GF-D8 (cell line): Measurements from ENCODE around the gene RIC8A.

ENCODE experiments used
- DNase-seq: peaks from one replicate; lab custom pipeline; 2025; lab: John Stamatoyannopoulos, UW

Gene RIC8A

GRCh38 chr11:250274-250673, 42.8 kb downstream of the RIC8A start:
- DNase-seq, result no peak

DNA sequence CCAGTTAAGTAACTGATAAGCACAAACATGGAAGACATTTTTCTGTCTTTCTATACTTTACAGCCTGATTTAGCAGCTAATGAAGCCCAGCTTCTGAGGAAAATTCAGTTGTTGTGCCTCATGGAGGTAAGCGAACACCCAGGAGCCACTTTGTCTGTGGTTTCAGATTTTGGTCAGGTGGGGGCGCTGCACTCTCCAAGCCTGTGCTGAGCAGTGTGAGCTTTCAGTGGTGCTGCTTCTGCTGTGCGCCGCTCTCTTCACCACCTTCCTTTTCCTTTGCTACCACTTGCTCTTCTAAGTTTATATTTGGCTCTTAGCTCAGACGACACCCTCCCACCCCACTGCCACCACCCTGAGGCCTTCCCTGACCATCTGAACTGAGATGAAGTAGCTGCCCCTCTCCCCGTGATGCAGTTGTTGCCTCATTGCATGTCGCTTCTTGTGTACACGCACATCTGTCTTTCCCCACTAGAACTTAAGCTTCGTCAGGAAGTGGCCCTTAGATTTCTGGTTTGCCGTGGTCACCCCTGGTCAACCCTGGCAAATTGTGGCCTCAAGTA, 43.3 kb downstream of the RIC8A start:
- no peak for DNase-seq

DNA sequence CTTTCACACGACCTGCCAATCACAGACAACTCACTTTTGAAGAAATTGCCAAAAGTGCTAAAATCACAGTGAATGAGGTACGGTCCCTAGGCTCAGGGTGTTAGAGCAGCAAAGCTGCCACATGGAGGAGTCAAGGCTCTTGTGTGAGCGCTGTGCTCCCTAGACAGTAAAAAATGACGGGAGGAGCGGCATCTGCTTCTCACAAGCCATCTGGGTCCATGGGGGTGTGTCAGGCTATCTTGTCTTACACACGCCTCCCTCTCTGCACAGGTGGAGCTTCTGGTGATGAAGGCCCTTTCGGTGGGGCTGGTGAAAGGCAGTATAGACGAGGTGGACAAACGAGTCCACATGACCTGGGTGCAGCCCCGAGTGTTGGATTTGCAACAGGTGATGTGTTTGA, 44.0 kb downstream of the RIC8A start:
- no peak for DNase-seq

DNA sequence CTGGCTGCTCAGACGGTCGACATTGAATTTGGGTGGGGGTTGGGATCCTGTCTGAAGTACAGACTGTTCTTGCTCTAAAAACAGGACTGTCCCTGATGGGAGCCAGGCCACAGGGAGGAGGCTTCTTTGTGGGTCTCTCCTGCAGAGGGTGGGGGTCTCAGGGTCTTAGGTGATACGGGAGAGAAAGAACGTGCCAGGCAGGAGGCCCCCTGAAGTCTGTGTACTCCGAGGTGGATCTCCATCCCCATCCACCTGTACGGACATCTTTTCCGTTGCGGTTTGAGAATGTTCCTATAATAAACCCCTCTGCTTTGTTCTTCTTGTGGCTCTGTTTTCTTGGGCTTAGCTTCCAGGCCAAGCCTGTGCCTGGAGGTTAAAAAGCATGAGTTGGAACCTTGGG, 45.2 kb downstream of the RIC8A start:
- DNase-seq, result no peak

- DNase-seq, result no peak
These were observed 45.8 kb downstream of the RIC8A start for GRCh38 chr11:253160-253885.

DNA sequence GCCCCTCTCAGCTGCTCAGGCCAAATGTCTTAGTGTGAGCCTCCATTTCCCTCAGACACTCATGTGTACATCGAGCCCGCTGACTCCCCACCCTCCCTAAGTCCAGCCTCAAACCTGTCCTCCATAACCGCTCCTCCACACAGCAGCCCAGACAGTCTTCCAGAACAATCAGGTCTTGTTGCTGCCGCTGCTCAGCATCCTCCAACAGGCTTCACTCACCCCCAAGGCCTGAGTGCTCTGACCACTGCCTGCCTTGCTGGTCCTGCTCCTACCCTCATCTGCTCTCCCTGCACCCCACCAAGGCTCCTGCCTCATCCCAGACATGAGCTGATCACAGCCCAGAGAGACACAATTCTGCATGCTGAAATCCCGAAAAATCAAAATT, 46.4 kb downstream of the RIC8A start:
- no peak for DNase-seq

DNA sequence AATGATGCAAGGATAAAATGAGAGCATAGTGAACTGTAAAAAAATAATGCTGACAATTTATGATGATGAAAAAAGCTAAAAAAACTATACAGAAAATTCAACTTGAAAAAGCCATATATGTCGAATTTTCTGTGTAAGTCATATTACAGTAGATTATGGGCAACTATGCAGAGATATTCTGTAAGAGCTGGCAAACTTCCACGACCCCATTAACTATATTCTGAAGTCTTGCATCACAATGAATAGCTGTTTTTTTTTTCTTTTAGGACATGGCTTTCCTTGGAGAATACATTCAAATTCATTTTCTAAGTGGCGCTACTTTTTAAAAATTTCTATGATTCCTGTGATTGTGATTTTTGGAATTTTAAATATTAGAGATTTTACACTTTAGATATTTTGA, 47.7 kb downstream of the RIC8A start:
- DNase-seq, result no peak

DNA sequence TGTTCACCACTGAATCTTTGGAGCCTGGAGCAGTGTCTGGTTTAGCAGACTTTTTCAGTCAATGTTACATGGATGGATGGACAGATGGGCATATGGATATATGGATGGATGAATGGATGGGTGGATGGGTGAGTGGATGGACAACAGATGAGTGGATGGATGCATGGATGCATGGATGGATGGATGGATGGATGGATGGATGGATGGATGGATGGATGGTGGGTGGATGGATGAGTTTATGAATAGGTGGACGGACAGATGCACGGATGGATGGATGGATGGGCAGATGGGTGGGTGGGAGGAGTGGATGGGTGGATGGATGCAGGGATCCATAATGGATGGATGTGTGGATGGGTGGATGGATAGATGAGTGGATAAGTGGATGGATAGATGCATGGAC, 48.3 kb downstream of the RIC8A start:
- DNase-seq, result no peak

DNA sequence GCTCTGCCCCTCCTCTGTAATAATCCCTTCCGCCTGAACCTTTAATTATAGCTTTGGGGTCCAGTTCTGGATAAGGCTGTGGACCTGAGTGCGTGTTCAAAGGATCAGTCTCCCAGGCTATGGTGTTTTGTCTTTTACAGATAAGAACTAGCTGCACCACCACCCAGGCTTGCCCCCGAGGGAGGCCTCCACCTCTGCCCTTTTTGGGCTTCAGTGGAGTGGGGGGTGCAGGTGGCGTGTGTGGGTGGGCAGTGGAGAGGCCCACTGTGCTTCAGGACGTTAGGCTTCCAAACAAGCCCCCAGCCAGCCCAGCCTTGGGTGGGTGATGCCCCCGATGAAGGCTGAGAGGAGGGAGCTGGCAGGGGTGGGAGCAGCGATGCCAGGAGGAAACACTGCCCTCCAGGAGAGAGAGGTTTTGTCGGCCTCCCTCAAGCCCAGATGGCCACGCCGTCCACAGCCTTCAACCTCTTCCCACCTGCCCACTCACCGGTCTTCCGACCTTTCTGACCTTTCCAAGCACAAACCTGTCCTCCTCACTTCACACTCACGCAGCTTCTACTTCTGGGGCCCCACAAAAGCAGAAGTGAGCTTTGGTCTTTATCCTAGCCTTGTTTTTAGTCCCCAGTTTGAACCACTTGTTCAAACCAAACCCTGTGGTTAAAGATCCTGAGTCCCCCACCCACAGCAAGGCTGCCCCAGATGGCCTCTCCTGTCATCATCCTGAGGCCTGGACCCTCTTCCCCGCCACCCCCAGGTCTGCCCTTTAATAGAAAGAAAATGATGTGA, 49.6 kb downstream of the RIC8A start:
- DNase-seq, result no peak

DNA sequence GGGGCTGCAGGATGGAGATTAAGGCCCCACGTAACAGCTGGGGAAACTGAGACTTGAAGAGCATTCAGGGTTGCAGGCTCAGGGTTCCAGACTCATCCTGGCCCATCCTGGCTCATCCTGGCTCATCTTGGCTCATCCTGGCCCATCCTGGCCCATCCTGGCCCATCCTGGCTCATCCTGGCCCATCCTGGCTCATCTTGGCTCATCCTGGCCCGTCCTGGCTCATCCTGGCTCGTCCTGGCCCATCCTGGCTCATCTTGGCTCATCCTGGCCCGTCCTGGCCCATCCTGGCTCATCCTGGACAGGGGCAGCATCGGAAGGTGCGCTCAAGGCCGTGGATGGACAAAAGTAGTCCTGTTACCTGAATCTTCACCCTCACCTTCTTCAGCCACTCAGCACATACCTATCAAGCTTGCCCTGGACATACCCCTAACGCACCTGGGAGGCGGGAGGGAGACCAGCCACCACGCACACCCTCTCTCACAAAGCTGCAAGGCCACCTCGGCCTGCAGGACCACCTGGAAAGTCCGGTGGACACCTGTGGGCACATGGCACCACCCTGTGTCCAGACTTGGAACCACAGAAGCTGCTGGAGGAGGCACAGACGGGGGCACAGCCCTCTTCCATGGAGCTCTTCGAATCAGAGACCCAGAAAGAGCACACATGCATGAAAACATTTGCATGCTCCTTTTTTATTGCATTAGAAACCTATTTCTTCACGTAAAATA, 50.4 kb downstream of the RIC8A start:
- no peak for DNase-seq

- DNase-seq, result no peak
These were observed 51.9 kb downstream of the RIC8A start for GRCh38 chr11:259413-259812.

DNA sequence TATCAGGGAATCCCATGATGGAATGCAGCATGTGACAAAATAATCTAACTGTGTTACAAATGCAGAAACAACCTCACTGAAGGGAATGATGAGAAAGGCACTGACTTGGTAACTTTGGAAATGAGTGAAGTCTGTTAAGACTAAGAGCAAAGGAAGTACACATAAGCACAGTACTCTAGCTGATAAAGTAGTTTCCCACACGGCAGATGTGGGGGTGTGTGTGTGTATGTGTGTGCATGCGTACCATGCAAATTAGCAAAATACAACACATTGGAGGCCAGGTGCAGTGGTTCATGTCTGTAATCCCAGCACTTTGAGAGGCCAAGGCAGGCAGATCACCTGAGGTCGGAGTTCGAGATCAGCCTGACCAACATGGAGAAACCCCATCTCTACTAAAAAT, 54.1 kb downstream of the RIC8A start:
- DNase-seq, result no peak
